Neuronal stem cell (in vitro differentiated cells): ENCODE results near the gene APBA1.

Source experiments
- DNase-seq: peaks from one replicate; pipeline ENCODE4 v3.0.0-alpha.2; 2013; ENCODE audit warnings: low spot score
- H2AFZ ChIP-seq: one replicate; pipeline ENCODE4 v1.6.1; 2013; ENCODE audit warnings: mild to moderate bottlenecking, low read length, inconsistent platforms
- H2AK5ac ChIP-seq: 2 replicates; pipeline ENCODE4 v1.6.1; 2013; ENCODE audit warnings: low read depth, mild to moderate bottlenecking, inconsistent platforms, low read length, moderate library complexity, mixed read lengths
- H2BK120ac ChIP-seq: 2 replicates; pipeline ENCODE4 v1.6.1; 2013; ENCODE audit warnings: low read depth, mild to moderate bottlenecking, inconsistent platforms, low read length, moderate library complexity, mixed read lengths
- H2BK12ac ChIP-seq: one replicate; pipeline ENCODE4 v1.6.1; 2013; ENCODE audit warnings: low read length, inconsistent platforms
- H2BK15ac ChIP-seq: 2 replicates; pipeline ENCODE4 v1.6.1; 2013; ENCODE audit warnings: mild to moderate bottlenecking, low read length, inconsistent platforms, mixed read lengths
- H2BK5ac ChIP-seq: one replicate; pipeline ENCODE4 v1.6.1; 2013; ENCODE audit warnings: inconsistent platforms, mild to moderate bottlenecking, low read length, moderate library complexity
- H3K14ac ChIP-seq: one replicate; pipeline ENCODE4 v1.6.1; 2013; ENCODE audit warnings: low read length, inconsistent platforms
- H3K18ac ChIP-seq: 2 replicates; pipeline ENCODE4 v1.6.1; 2013; ENCODE audit warnings: low read length, inconsistent platforms
- H3K23ac ChIP-seq: 2 replicates; pipeline ENCODE4 v1.6.1; 2013; ENCODE audit warnings: low read depth, mild to moderate bottlenecking, mixed read lengths, low read length, inconsistent platforms; ENCODE audit not compliant: poor library complexity
- H3K27ac ChIP-seq: replicated peaks from 3 replicates; pipeline ENCODE4 v1.5.1; 2013; ENCODE audit warnings: low read length, inconsistent platforms
- H3K27me3 ChIP-seq, 3 experiments: 2 replicates each; pipeline ENCODE4 v1.6.1; 2013; ENCODE audit warnings: low read length in 3 of 3, mild to moderate bottlenecking in 2 of 3, inconsistent platforms in 1 of 3, low read depth in 1 of 3, mixed read lengths in 1 of 3, moderate library complexity in 1 of 3; ENCODE audit not compliant: control insufficient read depth in 3 of 3, insufficient read depth in 3 of 3
- H3K36me3 ChIP-seq, 2 donors: replicated peaks in 1 of 2; 2 replicates each; pipeline ENCODE4 v1.6.1; 2013; ENCODE audit warnings: low read length in 2 of 2; ENCODE audit not compliant: control insufficient read depth in 2 of 2, insufficient read depth in 2 of 2
- H3K4ac ChIP-seq: 2 replicates; pipeline ENCODE4 v1.6.1; 2013; ENCODE audit warnings: inconsistent platforms, mild to moderate bottlenecking, low read length, moderate library complexity
- H3K4me1 ChIP-seq, 2 donors: 1 replicate in 1 of 2; 2 replicates in 1 of 2; pipeline ENCODE4 v1.6.1; 2013; ENCODE audit warnings: low read length in 2 of 2, low read depth in 1 of 2; ENCODE audit not compliant: control insufficient read depth in 2 of 2, insufficient read depth in 1 of 2
- H3K4me2 ChIP-seq: one replicate; pipeline ENCODE4 v1.6.1; 2013; ENCODE audit warnings: mild to moderate bottlenecking, low read length, inconsistent platforms; ENCODE audit not compliant: insufficient read depth, poor library complexity, severe bottlenecking
- H3K4me3 ChIP-seq, 2 donors: 2 replicates each; pipeline ENCODE4 v1.5.1; 2013; ENCODE audit warnings: low read length in 2 of 2, mild to moderate bottlenecking in 2 of 2, inconsistent platforms in 1 of 2, moderate library complexity in 1 of 2
- H3K79me1 ChIP-seq: one replicate; pipeline ENCODE4 v1.6.1; 2013; ENCODE audit warnings: low read depth, mild to moderate bottlenecking, inconsistent platforms, low read length, moderate library complexity
- H3K9ac ChIP-seq: one replicate; pipeline ENCODE4 v1.6.1; 2013; ENCODE audit warnings: mild to moderate bottlenecking, low read depth, low read length, inconsistent platforms; ENCODE audit not compliant: poor library complexity
- H3K9me3 ChIP-seq, 2 donors: replicated peaks in 1 of 2; 2 replicates each; pipeline versions ENCODE3 to v1.6.1; 2013; ENCODE audit warnings: low read length in 2 of 2, mild to moderate bottlenecking in 2 of 2, inconsistent platforms in 1 of 2, low read depth in 1 of 2, mixed read lengths in 1 of 2, moderate library complexity in 1 of 2; ENCODE audit not compliant: control insufficient read depth in 2 of 2, insufficient read depth in 1 of 2
- H4K8ac ChIP-seq: one replicate; pipeline ENCODE4 v1.6.1; 2013; ENCODE audit warnings: low read depth, mild to moderate bottlenecking, inconsistent platforms, low read length, moderate library complexity
- H4K91ac ChIP-seq: one replicate; pipeline ENCODE4 v1.6.1; 2013; ENCODE audit warnings: low read length, low read depth, mild to moderate bottlenecking, inconsistent platforms; ENCODE audit not compliant: poor library complexity
- WGBS, 2 donors: extraction: QIAGEN DNeasy Blood & Tissue Kit; methylation state at CpG; one replicate each; pipeline ENCODE4 v1.1.7; 2013; ENCODE audit warnings: missing lambda C conversion rate in 2 of 2, mixed read lengths in 1 of 2; ENCODE audit not compliant: insufficient read length in 2 of 2, insufficient replicate concordance in 1 of 2; ENCODE audit errors: extremely low coverage in 2 of 2; 5-methylcytosine and 5-hydroxymethylcytosine counted together

APBA1 gene

DNA sequence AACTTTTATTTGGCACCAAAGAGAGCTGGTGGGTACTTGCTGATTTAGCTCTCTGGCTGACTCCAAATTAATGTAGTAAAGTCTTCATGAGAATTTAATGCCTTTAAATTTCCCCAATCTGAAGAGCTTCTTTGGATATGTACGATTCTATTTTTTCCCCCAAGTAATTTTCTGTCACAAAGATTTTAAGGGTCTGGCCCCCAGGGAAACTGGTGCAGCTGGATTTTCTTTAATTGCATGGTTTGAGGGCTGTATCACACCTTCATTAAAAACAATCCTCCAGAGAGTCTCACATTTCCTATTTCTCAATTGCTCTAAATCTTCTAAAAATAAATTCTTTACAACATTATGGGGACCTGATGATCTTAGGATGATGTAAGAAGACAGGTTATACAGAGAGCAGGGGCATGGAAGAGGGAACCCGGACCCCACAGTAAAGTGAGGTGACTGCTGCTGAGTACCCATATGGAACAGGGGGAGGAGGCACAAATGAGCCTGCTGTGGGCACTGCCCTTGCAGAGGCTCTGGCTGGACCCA is 188.2 kb downstream of the APBA1 start:
- no peak overlapping the region for H2BK120ac ChIP-seq
- H3K36me3 ChIP-seq: no peaks in the 10 kb centered on the region
- no peak overlapping the region for H2BK12ac ChIP-seq

DNA sequence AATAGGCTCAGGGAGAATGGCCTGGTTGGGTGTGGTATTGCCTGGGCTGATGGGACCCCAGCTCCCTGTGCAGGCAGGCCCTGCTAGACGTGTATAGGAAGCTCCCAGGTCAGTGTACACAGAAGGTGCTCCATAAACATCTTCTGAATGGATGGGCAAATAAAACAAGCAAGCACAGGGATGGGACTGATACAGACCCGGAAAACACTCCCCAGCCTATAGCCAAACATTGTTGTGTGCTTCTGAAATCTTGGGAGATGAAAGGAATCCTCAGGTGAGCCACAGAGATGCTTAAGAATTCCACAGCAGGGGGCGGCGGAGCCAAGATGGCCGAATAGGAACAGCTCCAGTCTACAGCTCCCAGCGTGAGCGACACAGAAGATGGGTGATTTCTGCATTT is 195.4 kb downstream of the APBA1 start:
- no peak overlapping the region for H3K27ac ChIP-seq
- peaks cover 0 to 2% (median 0%) of the 10 kb centered on the region in 3 experiments for H3K27me3 ChIP-seq
- no peak overlapping the region for H2BK12ac ChIP-seq
- H2BK15ac ChIP-seq: no peak overlapping the region
- no peak overlapping the region for H3K23ac ChIP-seq
- no peak overlapping the region for H2BK5ac ChIP-seq
- no peak overlapping the region for H3K9ac ChIP-seq
- no CpG with 5 or more reads among the region's 7 CpGs for WGBS, 2 donors
- no peak overlapping the region for H2AK5ac ChIP-seq
- H3K4ac ChIP-seq: no peak overlapping the region
- no peaks in the 10 kb centered on the region for H3K36me3 ChIP-seq
- H3K9me3 ChIP-seq: no peaks in the 10 kb centered on the region
- H3K4me1 ChIP-seq: peaks cover 0 to 5% of the 10 kb centered on the region in 2 donors
- no peak for DNase-seq
- H4K91ac ChIP-seq: no peak overlapping the region
- H3K4me2 ChIP-seq: no peak overlapping the region
- H3K4me3 ChIP-seq: no peak overlapping the region
- H3K18ac ChIP-seq: no peak overlapping the region
- no peak overlapping the region for H2AFZ ChIP-seq
- H2BK120ac ChIP-seq: no peak overlapping the region
- no peaks in the 10 kb centered on the region for H3K79me1 ChIP-seq
- H4K8ac ChIP-seq: no peak overlapping the region
- H3K14ac ChIP-seq: no peak overlapping the region

More for the DNA sequence above, 188.2 kb downstream of the APBA1 start:
- no peak overlapping the region for H2BK5ac ChIP-seq
- peaks cover 0 to 2% (median 0%) of the 10 kb centered on the region in 3 experiments for H3K27me3 ChIP-seq
- H3K9ac ChIP-seq: no peak overlapping the region
- H3K14ac ChIP-seq: no peak overlapping the region
- H2BK15ac ChIP-seq: no peak overlapping the region
- H2AK5ac ChIP-seq: no peak overlapping the region
- H3K9me3 ChIP-seq: no peaks in the 10 kb centered on the region
- H3K4me3 ChIP-seq: no peak overlapping the region
- H3K18ac ChIP-seq: no peak overlapping the region
- no peak overlapping the region for H3K4ac ChIP-seq
- no peak overlapping the region for H3K4me2 ChIP-seq
- no peak overlapping the region for H4K8ac ChIP-seq
- no peaks in the 10 kb centered on the region for H3K79me1 ChIP-seq
- WGBS, 2 donors: no CpG with 5 or more reads among the region's 2 CpGs
- H3K27ac ChIP-seq: no peak overlapping the region
- H3K4me1 ChIP-seq: peaks cover 0 to 7% of the 10 kb centered on the region in 2 donors
- H4K91ac ChIP-seq: no peak overlapping the region
- no peak for DNase-seq
- H2AFZ ChIP-seq: no peak overlapping the region
- no peak overlapping the region for H3K23ac ChIP-seq

DNA sequence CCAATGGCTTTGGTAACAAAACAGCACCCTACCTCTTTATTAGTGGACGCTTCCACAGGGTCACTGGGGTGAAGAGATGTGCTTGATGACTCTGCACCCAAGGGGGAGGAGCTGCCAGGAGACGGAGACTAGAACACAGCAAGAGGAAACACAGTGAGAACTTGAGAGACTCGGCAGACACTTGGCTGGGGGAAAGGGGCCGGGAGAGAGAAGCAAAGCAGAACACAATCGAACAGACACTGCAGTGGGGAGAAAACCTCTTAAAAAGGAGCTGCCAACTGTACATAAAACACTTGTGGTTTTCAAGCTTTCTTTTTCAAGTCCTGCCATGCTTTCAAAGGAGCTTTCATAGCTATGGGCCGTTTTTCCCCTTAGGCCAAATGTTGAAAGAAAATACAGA is 196.2 kb downstream of the APBA1 start:
- no peak overlapping the region for H3K14ac ChIP-seq
- no peak overlapping the region for H2BK15ac ChIP-seq
- no peak overlapping the region for H3K4me2 ChIP-seq
- no peak overlapping the region for H3K18ac ChIP-seq
- no peak overlapping the region for H4K91ac ChIP-seq
- no peak overlapping the region for H2BK12ac ChIP-seq
- no peak overlapping the region for H4K8ac ChIP-seq
- no peaks in the 10 kb centered on the region for H3K79me1 ChIP-seq
- peak overlapping the region; percentile 27 for H2AFZ ChIP-seq
- H3K9me3 ChIP-seq: no peaks in the 10 kb centered on the region
- H3K4me3 ChIP-seq: no peak overlapping the region
- peaks cover 5 to 8% of the 10 kb centered on the region in 2 donors for H3K4me1 ChIP-seq
- no peak overlapping the region for H3K9ac ChIP-seq
- no peak overlapping the region for H2AK5ac ChIP-seq
- no peak overlapping the region for H2BK120ac ChIP-seq
- H3K23ac ChIP-seq: no peak overlapping the region
- peaks cover 0 to 2% (median 0%) of the 10 kb centered on the region in 3 experiments for H3K27me3 ChIP-seq
- no CpG with 5 or more reads among the region's 6 CpGs for WGBS, 2 donors
- no peak for DNase-seq
- H3K4ac ChIP-seq: no peak overlapping the region
- no peak overlapping the region for H2BK5ac ChIP-seq
- H3K27ac ChIP-seq: no peak overlapping the region
- H3K36me3 ChIP-seq: no peaks in the 10 kb centered on the region

DNA sequence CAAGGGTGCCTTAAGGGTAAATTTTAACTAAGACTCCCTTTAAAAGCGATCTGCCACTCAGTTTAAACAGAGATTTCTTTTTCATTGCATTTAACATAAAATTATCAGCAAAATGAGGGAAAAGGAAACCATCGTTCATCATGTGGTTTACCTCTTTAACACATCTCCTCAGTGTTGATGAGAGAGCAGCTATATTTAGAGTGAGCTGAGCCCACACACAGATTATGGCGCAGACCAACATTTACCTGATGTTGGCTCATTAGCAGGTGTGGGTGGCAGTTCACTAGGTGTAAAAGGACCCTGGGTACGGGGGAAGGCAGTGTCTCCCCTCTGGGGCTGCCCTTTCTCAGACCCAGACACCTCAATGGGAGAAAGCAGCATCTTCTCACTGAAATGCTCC is 197.3 kb downstream of the APBA1 start:
- no CpG with 5 or more reads among the region's 4 CpGs for WGBS, 2 donors
- Histone ChIP-seq H4K8ac (no peak overlapping the region), H4K91ac (no peak overlapping the region), H3K27me3 (peaks cover 0 to 2% (median 0%) of the 10 kb centered on the region in 3 experiments), H3K9ac (no peak overlapping the region), H2BK120ac (no peak overlapping the region), H3K79me1 (no peaks in the 10 kb centered on the region), H2BK5ac (no peak overlapping the region), H3K18ac (no peak overlapping the region), H2BK12ac (no peak overlapping the region), H3K23ac (no peak overlapping the region), H3K4me1 (peaks cover 5 to 8% of the 10 kb centered on the region in 2 donors), H3K36me3 (no peaks in the 10 kb centered on the region), H2AK5ac (no peak overlapping the region), H3K4me3 (no peak overlapping the region), H3K4ac (no peak overlapping the region), H3K14ac (no peak overlapping the region), H3K27ac (no peak overlapping the region), H3K4me2 (no peak overlapping the region), H2BK15ac (no peak overlapping the region), H3K9me3 (no peaks in the 10 kb centered on the region), H2AFZ (no peak overlapping the region)
- DNase-seq: no peak
